ENCODE data around the gene SNCB.

The SNCB gene

GRCh38 chr5:176606875-176607274 is 23.5 kb downstream of the SNCB start:
- TF ChIP-seq, protein P1, sequence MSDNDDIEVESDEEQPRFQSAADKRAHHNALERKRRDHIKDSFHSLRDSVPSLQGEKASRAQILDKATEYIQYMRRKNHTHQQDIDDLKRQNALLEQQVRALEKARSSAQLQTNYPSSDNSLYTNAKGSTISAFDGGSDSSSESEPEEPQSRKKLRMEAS (IDR thresholded peaks at IDR 0.05): no peak

- no peak for TF ChIP-seq RAD21 (IDR thresholded peaks at IDR 0.05; ENCODE audit: low read depth)
- no peak for TF ChIP-seq CREB1 (IDR thresholded peaks at IDR 0.05; ENCODE audit: low read depth)
- no peak for TF ChIP-seq TEAD4 (IDR thresholded peaks at IDR 0.05)
- no peak for TF ChIP-seq EGR1 (IDR thresholded peaks at IDR 0.05)
- TF ChIP-seq TCF12 (IDR thresholded peaks at IDR 0.05; ENCODE audit: low read depth): no peak
- TF ChIP-seq ZBTB7A (IDR thresholded peaks at IDR 0.05; ENCODE audit: low read depth): no peak
- TF ChIP-seq, protein P2, sequence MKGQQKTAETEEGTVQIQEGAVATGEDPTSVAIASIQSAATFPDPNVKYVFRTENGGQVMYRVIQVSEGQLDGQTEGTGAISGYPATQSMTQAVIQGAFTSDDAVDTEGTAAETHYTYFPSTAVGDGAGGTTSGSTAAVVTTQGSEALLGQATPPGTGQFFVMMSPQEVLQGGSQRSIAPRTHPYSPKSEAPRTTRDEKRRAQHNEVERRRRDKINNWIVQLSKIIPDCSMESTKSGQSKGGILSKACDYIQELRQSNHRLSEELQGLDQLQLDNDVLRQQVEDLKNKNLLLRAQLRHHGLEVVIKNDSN (IDR thresholded peaks at IDR 0.05): no peak
- TF ChIP-seq YY1 (IDR thresholded peaks at IDR 0.05; ENCODE audit: low read depth): no peak
- TF ChIP-seq, protein P3, sequence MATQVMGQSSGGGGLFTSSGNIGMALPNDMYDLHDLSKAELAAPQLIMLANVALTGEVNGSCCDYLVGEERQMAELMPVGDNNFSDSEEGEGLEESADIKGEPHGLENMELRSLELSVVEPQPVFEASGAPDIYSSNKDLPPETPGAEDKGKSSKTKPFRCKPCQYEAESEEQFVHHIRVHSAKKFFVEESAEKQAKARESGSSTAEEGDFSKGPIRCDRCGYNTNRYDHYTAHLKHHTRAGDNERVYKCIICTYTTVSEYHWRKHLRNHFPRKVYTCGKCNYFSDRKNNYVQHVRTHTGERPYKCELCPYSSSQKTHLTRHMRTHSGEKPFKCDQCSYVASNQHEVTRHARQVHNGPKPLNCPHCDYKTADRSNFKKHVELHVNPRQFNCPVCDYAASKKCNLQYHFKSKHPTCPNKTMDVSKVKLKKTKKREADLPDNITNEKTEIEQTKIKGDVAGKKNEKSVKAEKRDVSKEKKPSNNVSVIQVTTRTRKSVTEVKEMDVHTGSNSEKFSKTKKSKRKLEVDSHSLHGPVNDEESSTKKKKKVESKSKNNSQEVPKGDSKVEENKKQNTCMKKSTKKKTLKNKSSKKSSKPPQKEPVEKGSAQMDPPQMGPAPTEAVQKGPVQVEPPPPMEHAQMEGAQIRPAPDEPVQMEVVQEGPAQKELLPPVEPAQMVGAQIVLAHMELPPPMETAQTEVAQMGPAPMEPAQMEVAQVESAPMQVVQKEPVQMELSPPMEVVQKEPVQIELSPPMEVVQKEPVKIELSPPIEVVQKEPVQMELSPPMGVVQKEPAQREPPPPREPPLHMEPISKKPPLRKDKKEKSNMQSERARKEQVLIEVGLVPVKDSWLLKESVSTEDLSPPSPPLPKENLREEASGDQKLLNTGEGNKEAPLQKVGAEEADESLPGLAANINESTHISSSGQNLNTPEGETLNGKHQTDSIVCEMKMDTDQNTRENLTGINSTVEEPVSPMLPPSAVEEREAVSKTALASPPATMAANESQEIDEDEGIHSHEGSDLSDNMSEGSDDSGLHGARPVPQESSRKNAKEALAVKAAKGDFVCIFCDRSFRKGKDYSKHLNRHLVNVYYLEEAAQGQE (IDR thresholded peaks at IDR 0.05; ENCODE audit: low read depth): no peak
- no peak for TF ChIP-seq NFIC (IDR thresholded peaks at IDR 0.05)
- TF ChIP-seq TAF1 (IDR thresholded peaks at IDR 0.05; ENCODE audit: low read depth): no peak
These were observed 24.3 kb downstream of the SNCB start for GRCh38 chr5:176606032-176606431.

- TF ChIP-seq, protein P3 (IDR thresholded peaks at IDR 0.05; ENCODE audit: low read depth): no peak
- TF ChIP-seq EGR1 (IDR thresholded peaks at IDR 0.05) (no peak), EP300 (IDR thresholded peaks at IDR 0.05; ENCODE audit: borderline replicate concordance) (no peak), FOXM1 (IDR thresholded peaks at IDR 0.05; ENCODE audit: borderline replicate concordance, low read depth) (no peak), TAF1 (IDR thresholded peaks at IDR 0.05; ENCODE audit: low read depth) (no peak), TEAD4 (IDR thresholded peaks at IDR 0.05) (no peak), NFIC (IDR thresholded peaks at IDR 0.05) (no peak), YY1 (IDR thresholded peaks at IDR 0.05; ENCODE audit: low read depth) (no peak), RAD21 (IDR thresholded peaks at IDR 0.05; ENCODE audit: low read depth) (no peak), CREB1 (IDR thresholded peaks at IDR 0.05; ENCODE audit: low read depth) (no peak), ZBTB7A (IDR thresholded peaks at IDR 0.05; ENCODE audit: low read depth) (no peak)
- TF ChIP-seq, protein P1 (IDR thresholded peaks at IDR 0.05): no peak
- TF ChIP-seq, protein P2 (IDR thresholded peaks at IDR 0.05): no peak
These were observed 27.2 kb downstream of the SNCB start for GRCh38 chr5:176603091-176603490.

- TF ChIP-seq, protein P3 (IDR thresholded peaks at IDR 0.05; ENCODE audit: low read depth): no peak
These were observed 28.3 kb downstream of the SNCB start for GRCh38 chr5:176601901-176602482.

DNA sequence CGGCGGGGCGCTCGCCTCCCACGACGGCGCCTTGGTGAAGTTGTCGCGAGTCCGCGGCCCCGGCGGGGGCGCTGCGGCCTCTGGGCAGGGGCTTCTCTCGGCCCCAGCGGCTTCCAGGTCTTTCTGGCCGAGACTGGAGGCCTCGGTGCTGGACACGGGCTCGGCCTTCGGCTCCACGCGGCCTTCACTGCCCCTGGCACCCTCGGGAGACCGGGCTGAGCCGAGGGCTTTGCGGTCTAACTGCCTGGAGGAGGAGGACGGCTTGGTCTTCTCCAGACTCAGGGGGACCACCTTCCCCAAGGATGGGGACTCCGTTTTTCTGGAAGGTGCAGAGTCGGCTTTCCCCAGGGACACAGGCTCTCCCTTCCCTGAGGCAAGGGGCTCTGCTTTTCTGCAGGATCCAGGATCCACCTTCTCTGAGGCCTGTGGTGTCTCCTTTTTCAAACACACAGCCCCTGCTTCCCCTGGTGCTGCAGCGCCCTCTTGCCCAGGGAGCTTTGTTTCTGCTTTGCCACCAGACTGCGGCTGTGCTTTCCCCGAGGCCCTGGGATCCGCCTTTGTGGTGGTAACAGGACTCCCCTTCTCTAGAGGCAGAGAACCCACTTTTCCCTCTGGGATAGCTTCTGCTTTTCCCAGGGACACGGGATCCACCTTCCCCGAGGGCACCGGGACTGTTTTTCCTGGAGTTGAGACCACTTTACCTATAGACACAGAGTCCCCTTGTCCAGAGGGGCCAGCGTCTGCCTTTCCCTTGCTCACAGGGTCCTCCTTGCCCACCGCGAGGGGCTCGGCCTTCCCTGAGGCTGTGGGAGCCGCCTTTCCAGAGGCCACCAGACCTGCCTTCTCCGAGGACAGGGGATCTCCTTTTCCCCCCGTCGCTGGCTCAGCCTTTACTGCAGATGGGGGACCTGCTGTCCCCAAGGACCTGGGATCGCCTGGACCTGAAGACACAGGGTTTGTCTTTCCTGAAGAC is 32.6 kb downstream of the SNCB start:
- no peak for TF ChIP-seq YY1 (IDR thresholded peaks at IDR 0.05; ENCODE audit: low read depth)
